Esophagus squamous epithelium (tissue), 4 donors: ENCODE results near the gene AMBN.

Source experiments
- CTCF ChIP-seq, 6 experiments: fragments of 450-650 bp in 4 of 6; fragments of 200-600 bp in 2 of 6; sonication (generic) in 2 of 6; IDR thresholded peaks; one replicate each; pipeline ENCODE4 v1.5.1; 2016 to 2019; ENCODE audit warnings: antibody characterized with exemption in 6 of 6, mild to moderate bottlenecking in 4 of 6, moderate library complexity in 4 of 6
- POLR2A ChIP-seq, 4 donors: fragments of 450-650 bp; IDR thresholded peaks; one replicate each; pipeline ENCODE4 v1.6.1; 2017; ENCODE audit warnings: antibody characterized with exemption in 4 of 4, mild to moderate bottlenecking in 4 of 4, moderate library complexity in 3 of 4

GRCh38 chr4:70627620-70628019 lies 35.6 kb downstream of the AMBN start:
- TF ChIP-seq CTCF (IDR thresholded peaks at IDR 0.05) (no peak), POLR2A (IDR thresholded peaks at IDR 0.05) (no peak)
